HG03432 (cell line): ENCODE results near the gene FILIP1L.

Source experiments
- ATAC-seq: cut with Tn5 transposase; IDR thresholded peaks from one replicate; pipeline ENCODE4 v1.9.1; 2021; ENCODE audit warnings: mild to moderate bottlenecking, moderate library complexity; ENCODE audit not compliant: unreplicated experiment

FILIP1L gene

GRCh38 chr3:100125161-100125938, 11.0 kb upstream of the FILIP1L start:
- ATAC-seq = no peak

DNA sequence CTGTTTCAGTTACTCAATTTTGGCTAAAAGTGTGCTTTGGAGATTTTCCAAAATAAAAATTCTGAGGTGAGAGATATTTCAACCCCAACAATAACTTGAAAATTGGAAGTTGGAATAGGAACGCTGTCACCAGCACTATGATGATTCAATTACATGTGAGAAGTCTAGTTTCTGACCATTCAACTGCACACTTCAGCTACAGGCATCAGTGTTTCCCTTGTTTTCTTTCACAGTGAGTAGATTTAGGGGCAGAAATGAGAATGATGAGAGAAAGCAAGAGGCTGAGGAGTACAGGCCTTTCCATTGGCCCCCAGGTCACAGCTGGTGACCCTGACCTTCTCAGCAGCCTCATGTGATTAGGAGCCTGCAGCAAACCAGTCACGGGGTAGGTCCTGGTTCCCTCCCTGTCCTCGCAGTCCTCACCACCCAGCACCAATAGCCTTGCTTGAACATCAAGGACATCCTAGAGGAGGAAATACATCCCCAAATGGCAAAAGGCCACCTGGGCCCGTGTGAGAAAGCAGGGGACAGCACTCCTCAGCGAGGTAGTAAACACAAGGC, 10.0 kb upstream of the FILIP1L start:
- no peak for ATAC-seq

- ATAC-seq = no peak
Observed at GRCh38 chr3:100123112-100123511, 8.8 kb upstream of the FILIP1L start.

- ATAC-seq = no peak
Observed at GRCh38 chr3:100122321-100122720, 8.0 kb upstream of the FILIP1L start.

DNA sequence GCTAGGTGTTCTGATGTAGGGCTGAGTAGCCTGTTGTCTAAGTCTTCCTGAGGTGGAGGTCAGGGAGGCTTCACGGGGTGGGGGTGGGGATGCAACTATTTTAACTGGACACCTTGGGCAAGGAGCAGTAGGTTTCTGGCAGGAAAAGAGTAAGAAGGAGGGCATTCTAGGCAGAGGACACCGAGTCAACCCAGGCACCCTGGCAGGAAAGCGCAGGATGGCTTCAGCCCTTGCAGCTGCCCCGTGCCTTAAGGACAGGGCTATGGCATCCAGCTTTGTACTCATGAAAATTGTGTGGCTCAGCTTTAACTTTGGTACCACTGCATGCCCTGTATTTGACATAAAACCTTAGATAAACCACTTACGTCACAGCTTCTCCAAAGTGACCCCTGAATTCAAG, 6.4 kb upstream of the FILIP1L start:
- no peak for ATAC-seq

DNA sequence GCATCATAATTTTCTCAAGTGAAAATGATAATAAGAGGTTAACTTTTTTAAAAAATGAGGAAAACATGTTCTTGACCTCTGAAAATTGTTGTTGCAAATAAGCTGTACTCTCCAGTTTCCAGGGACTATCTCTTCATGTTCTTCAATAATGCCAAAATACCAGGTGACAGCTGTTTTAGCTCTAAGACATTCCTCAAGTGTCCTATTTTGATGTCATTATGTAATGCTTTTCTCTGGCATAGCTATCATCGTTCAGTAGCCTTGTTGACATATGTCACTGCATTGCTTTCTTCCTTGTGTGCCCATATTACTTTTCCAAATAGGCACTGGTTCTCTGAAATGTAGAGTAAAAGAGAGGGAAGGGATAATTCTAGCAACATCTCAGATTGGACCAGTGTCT, 5.7 kb upstream of the FILIP1L start:
- no peak for ATAC-seq

DNA sequence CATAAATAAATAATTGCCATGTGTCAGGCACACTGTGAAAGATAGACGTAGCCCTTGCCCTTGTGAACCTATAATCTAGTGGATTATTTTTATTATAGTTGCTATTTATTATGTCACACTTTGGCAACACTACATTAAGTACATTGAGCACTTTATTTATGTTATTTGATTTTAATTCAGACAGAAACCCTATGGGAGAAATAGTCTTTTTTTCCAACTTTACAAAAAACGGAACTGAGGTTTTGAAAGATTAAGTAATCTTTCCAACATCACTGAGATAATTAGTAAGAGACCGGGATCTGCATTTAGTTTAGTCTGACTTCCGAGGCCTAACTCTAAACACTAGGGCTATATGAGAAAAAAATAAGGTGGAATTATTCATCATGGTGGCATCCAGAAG, 2.8 kb upstream of the FILIP1L start:
- no peak for ATAC-seq

DNA sequence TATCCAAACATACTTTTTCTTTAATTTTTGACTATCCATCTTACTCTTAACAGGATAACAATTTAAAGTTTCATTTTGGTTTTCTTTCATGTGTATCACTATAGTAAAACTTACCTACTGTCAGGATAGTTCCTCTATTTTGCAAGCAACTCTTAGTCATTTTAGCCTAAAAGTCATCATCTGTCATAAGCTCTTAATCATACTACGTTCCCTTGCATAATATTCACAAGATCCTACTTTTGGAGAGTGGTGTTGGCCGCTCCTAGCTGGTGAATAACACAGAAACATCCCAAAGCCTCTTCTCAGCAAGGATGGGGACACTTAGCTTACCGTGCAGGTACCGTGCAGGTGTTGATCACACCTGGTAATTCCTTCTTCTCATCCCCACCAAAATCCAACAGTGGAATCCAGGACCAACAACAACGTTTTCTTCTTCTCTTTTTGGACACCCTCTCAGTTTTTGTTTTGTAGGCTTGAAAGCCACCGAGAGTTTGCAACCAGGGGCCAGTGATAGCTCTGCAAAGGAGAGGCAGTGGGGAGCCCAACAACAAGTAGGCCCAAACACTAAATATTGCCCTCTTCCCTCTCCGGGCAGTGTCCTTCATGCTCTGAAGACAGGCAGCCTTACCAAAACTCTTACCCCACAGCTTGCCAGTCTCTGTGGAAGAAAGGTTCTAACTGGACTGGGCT, 433 bp downstream of the FILIP1L start:
- no peak for ATAC-seq

GRCh38 chr3:100111728-100112127, 2.6 kb downstream of the FILIP1L start:
- no peak for ATAC-seq

DNA sequence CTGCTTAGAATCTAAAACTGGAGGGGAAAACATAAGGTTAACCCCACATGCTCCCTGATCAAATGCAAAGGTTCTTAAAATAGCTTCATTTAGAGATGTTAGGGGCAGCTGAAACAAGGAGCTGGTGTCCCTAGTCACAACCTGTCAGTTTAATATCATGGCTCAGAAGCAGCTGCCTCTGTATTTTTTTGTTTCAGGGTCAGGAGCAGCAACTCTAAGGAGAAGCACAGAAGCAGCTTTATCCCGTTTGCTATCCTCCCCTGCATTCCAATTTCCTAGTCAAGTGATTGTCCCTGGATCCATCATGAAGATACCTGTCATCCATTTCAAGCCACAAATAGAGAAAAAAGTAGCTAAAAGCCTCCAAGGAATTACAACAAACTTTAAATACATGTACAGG, 4.1 kb downstream of the FILIP1L start:
- ATAC-seq = no peak

GRCh38 chr3:100108464-100109079, 5.7 kb downstream of the FILIP1L start:
- no peak for ATAC-seq

- no peak for ATAC-seq
Observed at GRCh38 chr3:100107221-100107814, 7.0 kb downstream of the FILIP1L start.

DNA sequence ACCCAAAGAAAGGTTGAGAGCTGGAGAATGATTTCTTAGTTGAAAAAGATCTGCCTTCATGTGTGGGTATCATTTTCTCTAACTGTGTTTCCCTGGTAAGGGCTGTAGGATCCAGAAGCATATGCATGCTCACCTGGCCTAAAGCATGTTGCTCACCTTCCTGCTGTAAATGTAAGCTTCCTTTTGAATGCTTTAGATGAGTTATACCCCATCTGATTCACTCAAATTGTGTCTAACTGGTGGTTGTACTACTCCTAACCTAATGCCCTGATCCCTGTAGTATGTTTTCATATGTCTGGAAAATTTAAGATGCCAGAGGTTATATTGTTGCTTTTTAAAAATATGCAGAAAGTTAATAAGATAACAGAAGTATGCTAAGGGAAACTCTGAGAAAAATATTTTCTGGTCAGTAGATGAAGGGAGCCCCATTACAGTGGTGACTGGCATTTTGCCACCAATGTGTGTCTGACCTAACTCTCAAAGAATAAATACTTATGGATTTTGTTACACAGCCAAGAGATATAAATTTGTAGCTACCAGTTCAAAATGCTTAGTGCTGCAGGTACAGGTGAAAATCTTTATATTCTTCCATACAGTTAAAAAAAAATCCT, 7.7 kb downstream of the FILIP1L start:
- no peak for ATAC-seq

DNA sequence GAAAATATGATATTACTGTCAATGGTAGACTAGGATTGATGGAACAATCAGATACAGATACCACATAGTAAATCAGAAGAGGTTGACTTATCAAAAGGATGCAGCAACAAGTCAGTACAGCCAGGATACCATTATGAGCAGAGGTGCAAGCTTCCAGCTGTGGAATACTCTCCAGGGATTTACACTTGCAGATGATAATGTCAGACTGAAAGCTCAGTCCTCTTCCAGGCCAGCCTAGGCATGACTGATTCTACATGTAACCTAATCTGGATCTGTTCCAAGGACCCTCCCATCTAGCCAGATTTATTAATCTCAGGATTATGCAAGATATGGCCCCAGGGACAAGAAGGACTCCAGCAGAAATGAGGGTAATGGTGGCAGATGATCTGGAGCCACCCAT, 8.2 kb downstream of the FILIP1L start:
- ATAC-seq = no peak

DNA sequence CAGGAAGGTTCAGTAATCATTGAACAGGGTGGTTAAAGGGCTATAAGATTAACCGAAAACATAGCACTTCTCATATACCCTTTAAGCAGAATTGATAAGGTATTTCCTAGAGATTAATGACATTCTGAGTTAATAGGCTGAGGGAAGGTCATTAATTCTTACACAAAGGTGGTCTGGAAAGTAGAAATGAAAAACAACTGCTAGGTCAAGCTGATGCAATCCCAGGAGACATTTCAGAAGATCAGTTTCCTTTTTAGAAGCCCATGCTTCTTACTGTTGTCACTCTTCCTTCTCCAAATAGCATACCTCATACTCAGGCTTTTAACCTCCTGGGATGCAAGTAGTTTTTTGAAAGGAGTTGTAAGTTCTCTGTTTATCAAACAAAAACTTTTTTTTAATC, 8.8 kb downstream of the FILIP1L start:
- ATAC-seq = peak; percentile 52

DNA sequence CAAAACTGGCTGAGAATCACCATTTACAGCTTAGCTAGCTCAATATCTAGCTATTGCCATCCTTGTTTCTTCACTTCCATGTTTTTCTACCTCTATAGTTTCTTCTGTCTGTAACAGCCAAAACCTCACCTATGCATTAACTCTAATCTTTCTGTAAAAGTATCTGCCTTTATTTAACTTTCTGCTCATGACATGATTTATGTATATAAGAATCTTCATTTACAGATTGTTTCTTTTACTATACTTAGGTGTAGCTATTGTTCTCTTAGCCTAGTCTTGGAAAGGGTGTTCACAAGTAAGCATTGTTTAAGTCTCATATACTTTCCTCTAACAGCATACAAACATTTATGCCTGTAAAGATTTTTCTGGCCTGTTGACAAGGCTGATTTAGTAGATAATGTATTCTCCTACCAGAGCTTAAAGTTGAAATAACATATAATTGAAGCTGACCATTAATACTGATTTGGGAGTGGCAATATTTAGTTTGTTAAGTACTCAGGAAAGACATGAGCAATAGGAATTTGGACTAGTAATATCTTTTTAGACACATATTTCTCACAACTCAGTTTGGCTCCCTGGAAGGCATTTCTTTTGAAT, 9.4 kb downstream of the FILIP1L start:
- ATAC-seq = no peak

- peak; percentile 33 for ATAC-seq
Observed at GRCh38 chr3:100104442-100104798, 9.9 kb downstream of the FILIP1L start.

DNA sequence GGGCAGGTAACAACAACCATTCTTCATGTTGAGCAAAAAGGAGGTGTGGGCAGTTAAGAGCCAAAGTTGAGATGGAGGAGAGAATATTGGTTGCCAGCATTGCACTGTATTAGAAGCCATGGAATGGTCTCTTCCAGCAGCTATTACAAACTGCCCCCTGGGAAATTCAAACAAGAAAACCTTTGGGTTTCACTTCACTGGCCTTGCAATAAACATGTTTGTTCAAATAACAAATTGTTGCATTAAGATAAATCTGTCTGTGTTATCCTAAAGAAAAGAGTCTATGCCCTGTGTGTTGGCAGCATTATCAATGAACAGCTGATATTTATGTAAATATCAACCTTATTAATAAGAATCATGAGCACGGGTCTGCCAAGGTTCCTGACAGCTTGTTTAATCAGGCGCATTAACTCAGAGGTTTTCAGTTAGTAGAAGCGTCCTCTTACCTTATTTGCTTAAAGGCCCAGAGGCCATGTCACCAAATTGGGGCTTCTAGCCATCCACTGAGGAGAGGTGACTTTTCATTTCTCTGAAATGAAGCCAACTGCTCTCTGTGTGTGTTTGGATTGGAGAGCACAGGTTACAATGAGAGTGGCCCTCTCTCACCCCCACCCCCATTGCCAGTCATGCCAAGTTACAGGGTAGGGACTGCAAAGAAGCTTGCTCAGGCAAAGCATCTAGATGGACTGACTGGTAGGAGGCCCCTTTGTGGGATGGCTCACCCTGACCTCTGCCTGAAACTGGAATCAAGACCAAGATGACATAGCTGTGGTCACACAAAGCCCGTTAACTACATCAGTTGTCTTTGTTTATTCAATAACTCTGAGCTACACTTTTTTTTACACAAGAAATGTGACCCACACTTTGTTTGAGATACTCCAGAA, 10.5 kb downstream of the FILIP1L start:
- peak; percentile 90 for ATAC-seq

DNA sequence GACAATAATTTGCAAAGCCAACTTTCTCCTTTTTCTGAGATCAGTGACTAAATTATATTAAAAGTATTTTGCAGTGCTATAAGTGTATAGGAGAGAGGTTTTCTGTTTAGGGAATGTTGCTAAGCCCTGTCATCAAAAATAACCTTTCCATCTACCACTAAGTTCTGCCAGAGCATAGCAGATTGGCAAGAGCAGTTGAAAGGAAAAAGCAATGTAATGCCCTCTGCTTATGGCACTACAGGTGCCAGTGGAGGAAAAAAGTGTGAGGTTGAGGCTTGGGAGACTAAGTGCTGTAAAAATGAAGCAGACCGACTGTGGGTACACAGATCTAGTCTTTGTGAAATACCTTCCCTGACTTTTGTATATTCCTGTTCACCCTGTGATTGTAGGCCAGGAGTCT, 11.5 kb downstream of the FILIP1L start:
- ATAC-seq = no peak

DNA sequence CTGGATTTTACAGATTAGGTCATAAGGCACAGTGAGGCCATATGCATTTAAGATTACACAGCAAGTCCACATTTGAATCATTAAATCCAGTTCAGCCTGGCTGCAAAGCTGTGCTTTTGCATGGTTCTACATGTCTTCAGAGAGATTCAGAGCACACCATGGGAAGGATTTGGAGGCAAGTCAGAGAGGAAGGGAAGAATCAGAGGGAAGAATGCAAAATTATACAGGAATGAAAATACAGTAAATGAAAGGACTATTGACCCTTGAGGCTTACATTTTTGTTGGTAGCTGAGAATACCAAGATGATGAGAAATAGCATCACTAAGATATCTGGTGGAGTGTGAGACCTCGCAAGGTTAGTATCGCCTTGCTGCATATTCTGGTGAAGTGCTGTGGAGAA, 13.9 kb downstream of the FILIP1L start:
- no peak for ATAC-seq
